Lung (tissue), 12 donors: ENCODE data around the gene MMP13. TPM values are rescaled to one million over a fixed set of nuclear protein-coding genes. Genes with fewer than 3 reads are reported as not detected.

Experiments
- ATAC-seq: fragments of 200-7000 bp; cut with Tn5 transposase; one replicate; pipeline ENCODE4 v1.9.1; 2020; ENCODE audit warnings: moderate number of reproducible peaks; ENCODE audit not compliant: insufficient read depth, low FRiP score
- DNase-seq, 3 donors: peaks; one replicate each; pipeline ENCODE4 v3.0.0-alpha.2; 2013 to 2017
- H3K27ac ChIP-seq, 2 donors: one replicate each; pipeline ENCODE4 v1.5.1; 2013; ENCODE audit warnings: mild to moderate bottlenecking in 2 of 2, moderate library complexity in 2 of 2, control low read depth in 1 of 2, inconsistent platforms in 1 of 2, low read depth in 1 of 2, low read length in 1 of 2
- H3K27me3 ChIP-seq, 3 donors: one replicate each; pipeline ENCODE4 v1.5.1; 2013; ENCODE audit warnings: low read length in 2 of 3; ENCODE audit not compliant: control insufficient read depth in 3 of 3, insufficient read depth in 3 of 3
- H3K36me3 ChIP-seq, 4 donors: one replicate each; pipeline ENCODE4 v1.5.1; 2013; ENCODE audit warnings: low read length in 4 of 4, mild to moderate bottlenecking in 1 of 4, moderate library complexity in 1 of 4; ENCODE audit not compliant: control insufficient read depth in 4 of 4, insufficient read depth in 4 of 4
- H3K4me1 ChIP-seq, 5 donors: one replicate each; pipeline ENCODE4 v1.5.1; 2013; ENCODE audit warnings: low read length in 5 of 5, mild to moderate bottlenecking in 2 of 5, moderate library complexity in 1 of 5; ENCODE audit not compliant: control insufficient read depth in 5 of 5, insufficient read depth in 5 of 5
- H3K4me3 ChIP-seq: one replicate; pipeline ENCODE4 v1.5.1; 2013; ENCODE audit warnings: mild to moderate bottlenecking, control low read depth, moderate library complexity
- H3K9ac ChIP-seq, 2 donors: one replicate each; pipeline ENCODE4 v1.5.1; 2013; ENCODE audit warnings: low read length in 2 of 2, control low read depth in 1 of 2; ENCODE audit not compliant: insufficient read depth in 1 of 2
- H3K9me3 ChIP-seq, 4 donors: one replicate each; pipeline ENCODE4 v1.5.1; 2013; ENCODE audit warnings: low read length in 3 of 4, mild to moderate bottlenecking in 1 of 4, moderate library complexity in 1 of 4; ENCODE audit not compliant: control insufficient read depth in 4 of 4, insufficient read depth in 3 of 4
- WGBS, 2 donors: extraction: QIAGEN DNeasy Blood & Tissue Kit; methylation state at CpG; one replicate each; pipeline ENCODE4 v1.1.7; 2013; 5-methylcytosine and 5-hydroxymethylcytosine counted together
- polyA plus RNA-seq, 2 donors: library from polyadenylated mRNA; stranded (reverse); fragments of 200-250 nt; gene quantifications; one replicate each; pipeline ENCODE4 v1.2.1, GENCODE V29; 2013
- total RNA-seq, 2 donors: library from RNA; depleted of rRNA in 1 of 2; stranded (reverse); fragments of >200 nt in 1 of 2; gene quantifications; one replicate each; pipeline ENCODE4 v1.2.1, GENCODE V29; 2014 to 2021
- TF ChIP-seq, protein P1 (sequence below): IDR thresholded peaks from 2 replicates; pipeline ENCODE4 v1.5.1; 2012; ENCODE audit warnings: mild to moderate bottlenecking; ENCODE audit errors: control extremely low read depth, extremely low read depth
- donor health status: control.
- donor health status: control.
- donor health status: Bipolar disorder and iron deficiency.
- donor health status: healthy.
- donor health status: DM: yes; HTN: yes; CAD: no.

The MMP13 gene
- total and polyA plus RNA-seq, 4 donors: 0.08 to 0.84 (median 0.09) TPM; not detected in 1

DNA sequence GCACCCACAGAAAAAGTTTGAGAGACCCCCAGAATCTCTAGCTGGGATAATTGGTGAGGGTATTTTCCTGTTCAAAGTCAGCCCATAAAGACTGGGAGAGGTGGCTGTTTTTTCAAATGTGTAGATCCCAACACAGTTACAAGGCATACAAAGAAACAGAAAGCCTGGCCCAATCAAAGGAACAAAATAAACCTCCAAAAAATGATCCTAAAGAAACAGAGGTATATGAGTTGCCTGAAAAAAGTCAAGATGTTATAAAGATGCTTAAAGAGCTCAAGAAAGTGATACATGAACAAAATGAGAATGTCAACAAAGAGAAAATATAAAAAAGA is 40.5 kb downstream of the MMP13 start:
- no peaks in the 10 kb centered on the region for H3K36me3 ChIP-seq
- no peaks in the 10 kb centered on the region for H3K27me3 ChIP-seq
- ATAC-seq (no peak), DNase-seq (no peak)
- H3K9ac ChIP-seq: no peak overlapping the region
- TF ChIP-seq, protein P1, sequence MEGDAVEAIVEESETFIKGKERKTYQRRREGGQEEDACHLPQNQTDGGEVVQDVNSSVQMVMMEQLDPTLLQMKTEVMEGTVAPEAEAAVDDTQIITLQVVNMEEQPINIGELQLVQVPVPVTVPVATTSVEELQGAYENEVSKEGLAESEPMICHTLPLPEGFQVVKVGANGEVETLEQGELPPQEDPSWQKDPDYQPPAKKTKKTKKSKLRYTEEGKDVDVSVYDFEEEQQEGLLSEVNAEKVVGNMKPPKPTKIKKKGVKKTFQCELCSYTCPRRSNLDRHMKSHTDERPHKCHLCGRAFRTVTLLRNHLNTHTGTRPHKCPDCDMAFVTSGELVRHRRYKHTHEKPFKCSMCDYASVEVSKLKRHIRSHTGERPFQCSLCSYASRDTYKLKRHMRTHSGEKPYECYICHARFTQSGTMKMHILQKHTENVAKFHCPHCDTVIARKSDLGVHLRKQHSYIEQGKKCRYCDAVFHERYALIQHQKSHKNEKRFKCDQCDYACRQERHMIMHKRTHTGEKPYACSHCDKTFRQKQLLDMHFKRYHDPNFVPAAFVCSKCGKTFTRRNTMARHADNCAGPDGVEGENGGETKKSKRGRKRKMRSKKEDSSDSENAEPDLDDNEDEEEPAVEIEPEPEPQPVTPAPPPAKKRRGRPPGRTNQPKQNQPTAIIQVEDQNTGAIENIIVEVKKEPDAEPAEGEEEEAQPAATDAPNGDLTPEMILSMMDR: no peak
- H3K4me1 ChIP-seq: peaks cover 0 to 2% (median 0%) of the 10 kb centered on the region in 5 donors
- H3K4me3 ChIP-seq: no peak overlapping the region
- H3K27ac ChIP-seq: no peak overlapping the region
- H3K9me3 ChIP-seq: no peaks in the 10 kb centered on the region

- Histone ChIP-seq H3K27me3 (no peaks in the 10 kb centered on the region), H3K27ac (no peak overlapping the region), H3K9me3 (no peaks in the 10 kb centered on the region), H3K36me3 (no peaks in the 10 kb centered on the region), H3K4me1 (no peaks in the 10 kb centered on the region), H3K9ac (no peak overlapping the region), H3K4me3 (no peak overlapping the region)
- TF ChIP-seq, protein P1: peak; percentile 5
- WGBS, 2 donors: 50 to 59% methylated on average over 3 of the region's 3 CpGs
- ATAC-seq: no peak
- DNase-seq: peak in 2 of 3 donors; percentile 40 to 56
Measured at GRCh38 chr11:102914238-102915043, 41.1 kb downstream of the MMP13 start.

DNA sequence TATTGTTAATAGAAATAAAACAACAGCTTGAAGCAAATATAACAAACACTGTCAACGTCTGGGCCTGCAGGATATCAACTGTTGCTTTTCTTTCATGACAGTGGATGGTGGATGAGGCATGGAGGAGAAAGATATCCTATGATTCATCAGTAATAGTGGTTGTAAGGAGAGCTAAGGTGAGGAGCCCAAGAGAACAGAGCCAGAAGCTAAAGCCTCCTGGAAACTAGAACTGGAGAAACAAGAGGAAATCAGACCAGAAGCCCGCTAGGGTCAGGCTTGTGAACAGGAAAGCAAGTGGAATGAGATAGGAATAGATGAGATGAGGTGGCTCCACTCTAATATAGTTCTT is 43.1 kb downstream of the MMP13 start:
- H3K27me3 ChIP-seq: no peaks in the 10 kb centered on the region
- no peak overlapping the region for H3K4me3 ChIP-seq
- no peak overlapping the region for H3K9ac ChIP-seq
- H3K27ac ChIP-seq: no peak overlapping the region
- H3K36me3 ChIP-seq: no peaks in the 10 kb centered on the region
- no peak for DNase-seq
- TF ChIP-seq, protein P1: no peak
- ATAC-seq: no peak
- H3K9me3 ChIP-seq: no peaks in the 10 kb centered on the region
- 77 to 88% methylated on average over 2 of the region's 2 CpGs for WGBS, 2 donors
- no peaks in the 10 kb centered on the region for H3K4me1 ChIP-seq
